Suppressor macrophage treated with lipopolysaccharide for 4 hours (primary cell): ENCODE results near the gene TFB1M.

Experiments
- DNase-seq: peaks from one replicate; pipeline ENCODE4 v3.0.0-alpha.2; 2020

Gene TFB1M

DNA sequence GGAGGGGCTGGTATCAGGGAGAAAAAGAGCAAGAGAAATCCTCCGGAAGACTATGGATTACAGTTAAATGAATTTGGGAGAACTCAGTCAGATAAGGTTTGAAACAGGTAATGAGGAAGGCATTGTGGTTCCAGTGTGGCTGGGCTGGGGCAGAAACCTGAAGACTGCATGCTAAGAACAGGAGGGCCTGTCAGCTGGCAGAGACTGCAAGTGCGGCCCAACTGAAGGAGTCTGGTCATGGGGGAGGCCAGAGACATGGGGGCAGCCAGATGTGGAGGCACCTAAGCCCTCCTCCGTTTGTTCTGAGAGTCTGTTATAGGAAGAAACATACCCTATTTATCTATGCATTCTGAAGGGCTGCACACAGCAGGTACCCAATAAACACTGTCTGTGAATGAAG is 16.6 kb downstream of the TFB1M start:
- DNase-seq, result no peak

- DNase-seq, result no peak
Observed at GRCh38 chr6:155292711-155293110, 21.6 kb downstream of the TFB1M start.

DNA sequence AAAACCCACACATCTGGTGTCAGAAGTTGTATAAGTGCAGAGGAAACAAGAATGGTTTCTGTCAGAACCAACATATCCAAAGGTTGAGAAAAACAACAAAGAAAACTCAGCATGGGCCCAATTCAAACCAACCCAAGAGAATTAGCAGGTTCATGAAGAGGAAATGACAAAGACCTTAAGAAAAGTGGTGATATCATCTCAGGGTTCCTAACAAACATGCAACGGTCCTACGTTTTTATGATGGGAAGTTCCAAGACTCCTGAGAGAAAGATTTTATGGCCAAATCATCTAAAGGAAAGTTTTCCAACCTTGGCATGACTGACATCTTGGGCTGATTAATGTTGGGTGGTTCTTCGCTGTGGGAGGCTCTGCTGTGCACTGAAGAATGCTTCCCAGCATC is 23.0 kb downstream of the TFB1M start:
- no peak for DNase-seq

- DNase-seq, result no peak
Observed at GRCh38 chr6:155290491-155290890, 23.8 kb downstream of the TFB1M start.

GRCh38 chr6:155287762-155288161 is 26.5 kb downstream of the TFB1M start:
- no peak for DNase-seq

DNA sequence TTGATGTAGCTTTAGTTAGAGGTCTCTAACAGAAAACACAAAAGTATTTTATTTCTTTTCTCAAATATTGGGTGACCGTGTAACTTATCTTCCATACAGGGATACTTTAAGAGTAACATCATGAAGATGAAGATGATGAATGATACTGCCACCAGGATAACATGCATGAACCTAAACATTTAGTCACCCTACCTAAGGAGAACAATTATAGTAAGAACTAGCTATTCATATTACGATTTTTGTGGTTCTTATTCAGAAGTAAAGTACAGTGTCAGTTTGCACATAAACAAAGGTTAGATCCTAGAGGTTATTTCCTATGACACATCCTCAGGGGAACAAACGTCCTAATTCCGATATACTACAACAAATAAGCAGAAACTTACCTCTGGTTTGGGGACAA is 29.5 kb downstream of the TFB1M start:
- no peak for DNase-seq

- DNase-seq, result no peak
Observed at GRCh38 chr6:155278319-155279049, 35.8 kb downstream of the TFB1M start.

- no peak for DNase-seq
Observed at GRCh38 chr6:155276638-155277037, 37.6 kb downstream of the TFB1M start.

DNA sequence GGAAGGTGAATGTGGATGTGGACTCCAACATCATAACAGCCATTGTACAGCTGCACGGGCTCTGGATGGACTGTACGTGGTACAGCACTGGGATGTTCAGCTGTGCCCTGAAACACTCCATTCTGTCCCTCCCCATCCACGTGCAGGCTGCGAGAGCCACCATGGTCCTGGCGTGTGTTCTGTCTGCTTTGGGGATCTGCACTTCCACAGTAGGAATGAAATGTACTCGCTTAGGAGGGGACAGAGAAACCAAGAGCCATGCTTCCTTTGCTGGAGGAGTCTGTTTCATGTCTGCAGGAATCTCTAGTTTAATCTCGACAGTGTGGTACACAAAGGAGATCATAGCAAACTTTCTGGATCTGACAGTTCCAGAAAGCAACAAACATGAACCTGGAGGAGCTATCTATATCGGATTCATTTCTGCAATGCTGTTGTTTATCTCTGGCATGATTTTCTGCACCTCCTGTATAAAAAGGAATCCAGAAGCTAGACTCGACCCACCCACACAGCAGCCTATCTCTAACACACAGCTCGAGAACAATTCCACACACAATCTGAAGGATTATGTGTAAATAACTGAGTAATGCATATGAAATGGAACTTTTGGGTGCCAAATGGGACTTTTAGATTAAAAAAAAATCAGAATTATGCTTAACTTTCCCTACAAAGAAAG is 38.3 kb downstream of the TFB1M start:
- no peak for DNase-seq

- DNase-seq, result no peak
Observed at GRCh38 chr6:155274533-155274932, 39.8 kb downstream of the TFB1M start.

- no peak for DNase-seq
Observed at GRCh38 chr6:155274106-155274505, 40.2 kb downstream of the TFB1M start.

DNA sequence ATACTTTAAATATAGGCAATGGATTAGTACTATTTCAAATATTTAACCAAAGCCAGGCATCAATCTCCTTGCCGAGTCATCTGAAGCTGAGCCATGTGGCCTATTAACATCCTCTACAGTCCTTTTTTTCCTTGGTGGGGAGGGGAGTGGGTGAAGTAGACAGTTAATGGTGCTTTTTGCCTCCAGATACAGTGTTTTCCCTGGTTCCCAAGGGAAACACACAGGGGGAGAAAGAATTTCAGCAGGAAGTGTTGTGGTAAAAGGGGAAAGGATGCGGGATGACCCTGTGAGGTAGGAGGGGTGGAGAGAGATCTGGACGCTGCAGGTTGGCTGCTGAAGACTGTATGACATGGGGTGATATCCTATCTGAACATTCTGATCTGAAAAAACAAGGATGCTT is 40.9 kb downstream of the TFB1M start:
- no peak for DNase-seq

GRCh38 chr6:155272353-155273232 is 41.7 kb downstream of the TFB1M start:
- DNase-seq, result no peak

GRCh38 chr6:155271145-155271544 is 43.1 kb downstream of the TFB1M start:
- DNase-seq, result no peak

- no peak for DNase-seq
Observed at GRCh38 chr6:155270561-155271091, 43.7 kb downstream of the TFB1M start.

GRCh38 chr6:155269765-155270164 is 44.5 kb downstream of the TFB1M start:
- DNase-seq, result no peak

GRCh38 chr6:155268088-155268867 is 46.0 kb downstream of the TFB1M start:
- peak; percentile 29 for DNase-seq

- no peak for DNase-seq
Observed at GRCh38 chr6:155267411-155267810, 46.9 kb downstream of the TFB1M start.

GRCh38 chr6:155265843-155266535 is 48.3 kb downstream of the TFB1M start:
- no peak for DNase-seq

DNA sequence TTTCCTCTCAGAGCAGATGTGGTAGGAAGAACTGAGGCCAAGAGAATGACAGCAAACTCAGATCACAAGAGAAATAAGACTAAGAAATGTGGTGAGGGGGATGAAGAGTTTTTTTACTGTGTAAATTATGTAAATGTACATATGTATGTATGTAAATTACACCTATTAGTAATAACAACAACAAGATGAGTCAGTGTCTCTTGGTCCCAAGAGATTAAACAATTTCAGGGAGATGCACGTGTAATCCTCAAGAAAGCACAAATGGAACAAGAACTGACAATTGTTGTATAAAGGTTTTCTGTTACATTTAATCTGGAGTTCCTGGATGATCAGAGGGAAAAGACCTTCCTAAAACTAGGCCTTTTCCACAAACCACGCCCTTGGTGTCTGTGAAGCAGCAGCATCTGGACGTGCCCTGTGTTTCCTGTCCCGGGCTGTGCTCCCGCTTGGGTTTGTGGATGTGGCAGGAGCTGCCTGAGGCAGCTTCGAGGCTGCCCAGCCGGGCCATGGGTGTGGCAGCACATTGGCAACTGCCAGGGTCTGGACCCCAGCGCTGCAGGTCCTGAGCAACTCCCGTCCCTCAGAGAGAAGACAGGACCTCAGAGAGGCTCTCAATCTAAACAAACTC is 49.5 kb downstream of the TFB1M start:
- DNase-seq, result no peak

- DNase-seq, result no peak
Observed at GRCh38 chr6:155263373-155264063, 50.8 kb downstream of the TFB1M start, which contains the start of gene CLDN20. TSS of gene CLDN20 (plus strand) at chr6:155264013. CDS start at chr6:155275720, 11,707 bp downstream.
